ENCODE data around the gene CACNG1.
"Not testable (repeated sequence)": the region's sequence is repeated elsewhere in the genome, so short reads cannot be mapped to it uniquely, and the experiment has no call there.

Gene CACNG1

GRCh38 chr17:67026341-67026740, 18.0 kb upstream of the CACNG1 start:
- no peak for DNase-seq

DNA sequence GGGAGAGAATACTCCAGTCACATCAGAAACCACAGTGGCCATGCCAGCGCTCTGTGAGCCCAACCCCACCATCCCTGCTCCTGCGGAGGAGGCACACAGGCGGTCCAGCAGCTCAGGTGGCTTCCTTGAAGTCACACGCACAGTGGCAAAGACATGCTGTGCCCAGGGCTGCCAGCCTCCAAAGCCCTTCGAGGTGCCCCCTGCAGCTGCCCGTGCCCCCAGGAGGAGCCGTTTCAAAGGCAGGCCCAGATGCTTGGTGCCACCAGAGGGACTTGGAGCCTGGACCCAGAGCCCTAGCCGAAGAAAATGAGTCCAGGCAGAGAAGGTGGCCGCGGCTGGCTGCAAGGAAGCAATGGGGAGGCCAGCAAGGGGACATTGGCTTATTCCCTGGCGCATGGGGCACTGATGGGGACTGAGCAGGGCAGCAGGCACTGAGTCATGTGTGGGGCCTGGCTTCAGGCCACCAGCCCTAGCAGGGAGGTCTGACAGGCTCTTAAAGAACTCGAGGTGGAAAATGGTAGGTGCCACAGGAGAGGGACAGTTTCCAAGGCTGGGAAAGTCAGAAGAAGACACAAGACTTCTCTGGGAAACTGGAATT, 17.2 kb upstream of the CACNG1 start:
- no peak for DNase-seq

DNA sequence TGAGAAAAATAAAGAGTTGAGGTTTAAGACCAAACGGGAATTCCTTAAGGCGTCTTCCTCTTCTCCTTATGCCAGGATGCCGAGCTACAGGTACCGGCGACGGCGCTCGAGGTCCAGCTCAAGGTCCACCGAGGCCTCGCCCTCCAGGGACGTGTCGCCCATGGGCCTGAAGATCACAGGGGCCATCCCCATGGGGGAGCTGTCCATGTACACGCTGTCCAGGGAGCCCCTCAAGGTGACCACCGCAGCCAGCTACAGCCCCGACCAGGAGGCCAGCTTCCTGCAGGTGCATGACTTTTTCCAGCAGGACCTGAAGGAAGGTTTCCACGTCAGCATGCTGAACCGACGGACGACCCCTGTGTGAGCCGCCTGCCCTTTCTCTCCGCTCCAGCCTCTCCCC, 13.7 kb upstream of the CACNG1 start:
- DNase-seq, result no peak

DNA sequence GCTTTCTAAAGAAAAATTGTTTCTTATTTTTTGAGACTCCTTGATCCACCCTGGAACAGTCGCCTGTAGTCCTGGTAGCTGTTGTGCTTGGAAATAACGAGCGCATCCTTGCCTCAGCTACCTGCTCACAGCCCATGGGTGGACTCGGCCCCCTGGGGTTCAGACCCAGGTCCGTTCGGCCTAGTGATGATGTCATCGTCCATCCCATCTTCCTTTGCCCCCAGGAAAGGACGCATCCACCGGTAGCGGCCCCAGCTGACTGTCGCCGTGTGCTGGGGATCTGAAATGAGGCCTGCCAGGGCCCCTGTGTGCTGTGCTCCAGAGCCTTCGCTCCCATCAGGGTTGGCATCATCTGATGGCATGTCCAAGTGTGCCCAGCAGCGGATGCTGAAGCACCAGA, 12.0 kb upstream of the CACNG1 start:
- DNase-seq, result no peak

DNA sequence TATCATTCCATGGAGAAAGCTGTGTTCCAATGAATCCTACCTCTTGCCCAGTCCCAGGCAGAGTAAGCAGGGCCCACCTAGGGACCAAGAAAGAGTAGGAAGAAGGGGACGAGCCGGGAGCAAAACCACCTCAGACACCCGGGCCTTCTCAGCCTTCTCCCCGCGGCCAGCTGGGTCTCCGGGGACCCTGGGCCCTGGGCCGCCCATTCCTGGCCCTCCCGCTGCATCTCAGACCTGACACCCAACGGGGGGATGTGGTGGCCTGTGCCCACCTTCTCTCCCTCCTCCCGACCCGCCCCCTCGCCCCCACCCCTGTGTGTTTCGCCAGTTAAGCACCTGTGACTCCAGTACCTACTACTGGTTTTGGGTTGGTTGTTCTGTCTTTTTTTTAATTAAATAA, 11.4 kb upstream of the CACNG1 start:
- no peak for DNase-seq

DNA sequence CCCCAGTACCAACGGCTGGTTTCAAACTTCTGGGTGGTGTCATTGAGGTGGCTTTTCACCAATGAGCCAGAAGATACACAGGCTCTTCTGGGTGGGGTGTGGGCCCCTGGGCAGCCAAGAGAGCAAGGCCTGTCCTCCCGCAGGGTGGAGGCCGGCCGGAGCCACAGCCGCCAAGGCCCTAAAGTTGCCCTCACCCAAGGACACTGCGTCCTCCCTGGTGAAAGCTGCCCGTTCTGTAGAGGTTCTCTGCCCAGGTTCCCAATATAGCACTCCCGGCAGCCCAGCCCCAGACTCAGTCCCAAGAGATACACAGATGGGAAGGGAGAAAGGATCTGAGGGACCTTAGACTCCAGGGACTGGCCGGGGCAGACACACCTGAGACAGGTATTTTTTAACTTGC, 10.7 kb upstream of the CACNG1 start:
- DNase-seq, result no peak

GRCh38 chr17:67035131-67036083, 8.9 kb upstream of the CACNG1 start:
- DNase-seq, result no peak

GRCh38 chr17:67038861-67039365, 5.4 kb upstream of the CACNG1 start:
- DNase-seq, result no peak

GRCh38 chr17:67040652-67041051, 3.7 kb upstream of the CACNG1 start:
- no peak for DNase-seq

- DNase-seq, result not testable (repeated sequence)
Measured at GRCh38 chr17:67041119-67041518, 3.2 kb upstream of the CACNG1 start.

- no peak for DNase-seq
Measured at GRCh38 chr17:67041531-67041930, 2.8 kb upstream of the CACNG1 start.

GRCh38 chr17:67041941-67042899, 2.1 kb upstream of the CACNG1 start:
- DNase-seq, result no peak

GRCh38 chr17:67043283-67043682, 1.1 kb upstream of the CACNG1 start:
- DNase-seq, result no peak

DNA sequence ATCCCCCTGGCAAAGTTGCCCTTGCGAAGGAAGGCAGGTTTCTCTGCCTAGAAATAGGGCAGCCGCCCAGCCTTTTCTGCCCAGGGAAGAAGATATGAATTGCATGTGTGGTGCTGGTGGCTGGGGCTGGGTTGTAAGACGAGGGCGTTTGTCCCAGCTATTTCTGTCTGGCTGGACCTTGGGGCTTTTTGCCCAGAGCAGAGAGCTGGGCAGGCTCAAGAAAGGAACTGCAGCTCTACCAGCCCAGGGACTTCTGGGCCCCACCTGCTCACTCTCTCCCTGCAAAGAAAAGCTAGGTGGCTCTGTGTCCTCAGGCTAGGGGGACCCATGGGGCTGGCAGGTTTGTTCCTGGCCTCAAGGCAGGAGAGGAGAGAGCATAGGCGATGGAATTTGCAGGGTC, 586 bp downstream of the CACNG1 start:
- no peak for DNase-seq

DNA sequence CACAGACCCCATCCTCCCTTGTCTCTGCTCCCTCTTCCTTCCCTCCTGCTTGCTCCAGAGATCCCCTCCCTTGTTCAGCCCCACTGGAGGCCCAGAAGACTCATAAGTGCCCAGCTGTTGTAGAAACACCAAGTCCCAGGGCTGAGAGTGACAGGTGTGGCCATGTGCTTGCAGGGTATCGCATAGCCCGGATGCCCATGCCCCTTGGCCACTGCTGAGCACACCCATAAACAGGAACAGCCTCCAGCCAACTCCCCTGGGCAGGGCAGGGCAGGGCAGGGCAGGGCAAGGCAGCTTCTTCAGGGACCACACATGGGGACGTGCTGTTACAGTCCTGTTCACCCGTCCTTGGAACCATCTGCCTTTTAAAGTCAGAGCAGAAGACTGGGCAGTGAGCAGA, 2.0 kb downstream of the CACNG1 start:
- no peak for DNase-seq

GRCh38 chr17:67047382-67047781, 3.0 kb downstream of the CACNG1 start:
- DNase-seq, result no peak

DNA sequence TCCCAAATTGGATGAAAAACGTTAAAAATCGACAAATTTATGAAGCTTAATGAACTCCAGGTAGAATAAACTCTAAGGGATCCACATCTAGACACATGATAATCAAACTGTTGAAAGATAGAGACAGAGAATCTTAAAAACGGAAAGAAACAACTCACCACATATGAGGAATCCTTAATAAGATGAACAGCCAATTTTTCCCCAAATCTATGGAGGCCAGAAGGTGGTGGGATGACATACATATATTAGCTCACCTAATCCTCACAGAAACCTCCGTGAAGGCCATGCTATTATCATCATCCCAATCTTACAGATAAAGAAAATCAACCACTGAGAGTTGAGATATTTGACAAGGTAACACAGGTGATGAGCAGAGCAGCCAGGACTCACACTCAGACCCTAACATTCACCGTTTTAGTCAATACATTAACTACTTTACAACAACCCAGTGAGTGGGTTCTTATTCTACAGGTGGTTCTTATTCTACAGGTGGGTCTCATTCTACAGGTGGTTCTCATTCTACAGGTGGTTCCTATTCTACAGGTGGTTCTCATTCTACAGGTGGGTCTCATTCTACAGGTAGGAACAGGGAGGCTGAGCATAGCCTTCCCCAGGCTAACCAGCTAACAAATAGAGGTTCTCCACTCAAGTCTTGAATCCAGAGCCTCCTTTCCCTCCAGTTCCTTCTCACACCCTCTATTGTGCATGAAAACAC, 4.8 kb downstream of the CACNG1 start:
- DNase-seq, result no peak

GRCh38 chr17:67050066-67050465, 5.7 kb downstream of the CACNG1 start:
- no peak for DNase-seq

DNA sequence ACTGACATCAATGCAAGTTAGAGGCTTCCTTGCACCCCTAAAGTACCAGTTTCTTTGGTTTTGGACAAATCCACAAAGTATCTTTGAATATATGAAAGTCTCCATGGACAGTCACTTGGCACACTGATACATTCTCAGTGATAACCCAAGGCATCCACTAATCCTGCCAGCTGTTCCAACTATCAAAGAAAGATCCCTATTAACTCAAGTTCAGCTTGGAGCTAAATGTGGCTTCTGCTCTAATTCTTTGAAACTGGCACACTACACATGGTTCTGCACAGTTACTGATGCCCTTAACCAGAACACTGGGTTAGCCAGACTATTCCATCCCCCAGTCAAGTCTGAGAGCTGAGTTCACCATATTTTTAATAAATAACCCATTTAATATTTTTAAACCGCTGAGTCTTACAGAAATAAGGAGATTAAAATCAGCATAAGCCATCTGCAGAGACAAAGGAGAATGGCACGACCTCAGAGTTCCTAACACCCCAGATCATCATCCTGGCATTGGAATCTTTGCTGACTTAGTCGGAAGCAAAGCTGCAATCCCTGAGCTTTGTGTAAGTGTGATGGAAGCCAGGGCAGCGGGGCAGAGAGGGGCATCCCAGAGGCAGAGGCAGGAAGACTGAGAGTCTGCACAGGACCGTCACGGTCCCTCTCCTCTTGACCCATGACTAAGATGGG, 6.3 kb downstream of the CACNG1 start:
- DNase-seq, result no peak

DNA sequence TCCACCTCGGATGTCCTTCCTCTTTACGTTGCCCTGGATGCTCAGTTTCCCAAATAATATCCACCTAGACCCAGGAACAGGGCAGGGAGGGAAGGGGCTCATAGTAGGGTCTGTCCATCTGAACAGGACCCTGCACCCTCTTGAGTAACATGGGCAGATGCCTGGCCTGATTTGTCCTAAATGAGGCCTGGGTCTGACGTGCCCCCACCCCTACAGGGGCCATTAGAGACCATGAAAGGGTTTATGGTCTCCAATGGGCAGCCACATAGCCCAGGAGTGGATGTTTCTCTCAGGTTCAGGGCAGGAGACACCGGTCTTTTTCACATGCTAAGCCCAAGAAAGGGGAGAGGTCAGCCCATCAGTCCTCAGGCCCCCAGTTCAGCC, 6.8 kb downstream of the CACNG1 start:
- no peak for DNase-seq

- no peak for DNase-seq
Measured at GRCh38 chr17:67051837-67052236, 7.5 kb downstream of the CACNG1 start.

All from cerebellar nuclear complex (tissue), 1 donor.